HepG2 (cell line): Measurements from ENCODE around the gene ARHGAP9.

Experiments
- CBX5 ChIP-seq: sonication (generic); formaldehyde crosslinking; IDR thresholded peaks from 2 replicates; pipeline ENCODE4 v1.4.0; 2020; ENCODE audit warnings: missing genetic modification reagents, borderline replicate concordance
- CTCF ChIP-seq: sonication (generic); formaldehyde crosslinking; IDR thresholded peaks from 2 replicates; pipeline ENCODE4 v1.5.0; 2020; ENCODE audit warnings: mild to moderate bottlenecking, missing genetic modification reagents, moderate library complexity
- MEF2D ChIP-seq: sonication (generic); formaldehyde crosslinking; IDR thresholded peaks from 2 replicates; pipeline ENCODE4 v1.5.1; 2020; ENCODE audit warnings: mild to moderate bottlenecking, missing genetic modification reagents
- PHF20 ChIP-seq: sonication (generic); formaldehyde crosslinking; IDR thresholded peaks from 2 replicates; pipeline ENCODE4 v1.5.0; 2020; ENCODE audit warnings: mild to moderate bottlenecking, missing genetic modification reagents
- POLR2A ChIP-seq, 2 experiments: IDR thresholded peaks; 2 replicates each; pipeline ENCODE4 v1.6.1; 2011; ENCODE audit warnings: low read depth in 2 of 2, low read length in 2 of 2, mild to moderate bottlenecking in 1 of 2, moderate library complexity in 1 of 2; ENCODE audit not compliant: insufficient read depth in 1 of 2
- RCOR2 ChIP-seq: IDR thresholded peaks from 2 replicates; pipeline ENCODE4 v1.6.1; 2016; ENCODE audit warnings: missing biosample characterization, missing genetic modification reagents
- RFX1 ChIP-seq: fragments of 450-650 bp; IDR thresholded peaks from 2 replicates; pipeline ENCODE4 v1.6.1; 2017
- THAP11 ChIP-seq: IDR thresholded peaks from 2 replicates; pipeline ENCODE4 v1.6.1; 2016; ENCODE audit warnings: missing biosample characterization, missing genetic modification reagents
- THAP9 ChIP-seq: sonication (generic); formaldehyde crosslinking; IDR thresholded peaks from 2 replicates; pipeline ENCODE4; 2020; ENCODE audit warnings: missing genetic modification reagents, mild to moderate bottlenecking, borderline replicate concordance
- ZKSCAN1 ChIP-seq: fragments of 150-350 bp; IDR thresholded peaks from 2 replicates; pipeline ENCODE4 v1.6.1; 2014; ENCODE audit warnings: low read length
- ZNF576 ChIP-seq: sonication (generic); formaldehyde crosslinking; IDR thresholded peaks from 2 replicates; pipeline ENCODE4 v1.4.0; 2020; ENCODE audit warnings: mild to moderate bottlenecking, missing genetic modification reagents

- TF ChIP-seq THAP11 (CRISPR knock-in tag) (no peak), RCOR2 (CRISPR knock-in tag) (no peak), PHF20 (CRISPR knock-in tag) (no peak), THAP9 (no peak), ZKSCAN1 (no peak), RFX1 (no peak), CBX5 (CRISPR knock-in tag) (no peak), MEF2D (CRISPR knock-in tag) (no peak), POLR2A (IDR thresholded peaks at IDR 0.05; ENCODE audit: insufficient read depth in 1 of 2, low read depth in 2 of 2, low read length in 2 of 2) (no peak), ZNF576 (CRISPR knock-in tag) (no peak), CTCF (CRISPR knock-in tag) (no peak)
These were observed 5.2 kb downstream of the ARHGAP9 start for GRCh38 chr12:57474430-57474829.
